BLaER1 treated with 17β-estradiol and CSF1 and Interleukin-3, amounts not matched to agents 10 nM and 100 nM (cell line): ENCODE results near the gene COL5A1.

Experiments
- H3K27ac ChIP-seq, 11 experiments: shearing (Covaris generic); formaldehyde crosslinking; 2 replicates each; pipeline ENCODE4 v1.8.1; 2022
- H3K27me3 ChIP-seq, 11 experiments: shearing (Covaris generic); formaldehyde crosslinking; 2 replicates each; pipeline ENCODE4 v1.8.1; 2022
- H3K36me3 ChIP-seq, 11 experiments: shearing (Covaris generic); formaldehyde crosslinking; 2 replicates each; pipeline ENCODE4 v1.8.1; 2022
- H3K4me1 ChIP-seq, 10 experiments: shearing (Covaris generic); formaldehyde crosslinking; 2 replicates each; pipeline ENCODE4 v1.8.1; 2022
- H3K4me2 ChIP-seq, 11 experiments: shearing (Covaris generic); formaldehyde crosslinking; 2 replicates each; pipeline ENCODE4 v1.8.1; 2022
- H3K4me3 ChIP-seq, 10 experiments: shearing (Covaris generic); formaldehyde crosslinking; 2 replicates each; pipeline ENCODE4 v1.8.1; 2022
- H3K9ac ChIP-seq, 11 experiments: shearing (Covaris generic); formaldehyde crosslinking; 2 replicates each; pipeline ENCODE4 v1.8.1; 2022
- H3K9me3 ChIP-seq, 11 experiments: shearing (Covaris generic); formaldehyde crosslinking; replicated peaks in 1 of 11; 2 replicates each; pipeline ENCODE4 v1.8.1; 2022
- H4K20me1 ChIP-seq, 11 experiments: shearing (Covaris generic); formaldehyde crosslinking; 2 replicates each; pipeline ENCODE4 v1.8.1; 2022
- Cebpa-rat ChIP-seq, 11 experiments: shearing (Covaris generic); IDR thresholded peaks; 2 replicates each; pipeline ENCODE4 v1.8.1; 2022

The COL5A1 gene

GRCh38 chr9:134807716-134808446 lies 166.3 kb downstream of the COL5A1 start:
- H3K4me3 ChIP-seq: no peak overlapping the region
- H3K4me1 ChIP-seq: peaks cover 0 to 10% (median 0%) of the 10 kb centered on the region in 10 experiments; a peak in 2 of 20 replicates
- peaks cover 0 to 15% (median 0%) of the 10 kb centered on the region in 11 experiments; a peak in 9 of 22 replicates for H4K20me1 ChIP-seq
- H3K27me3 ChIP-seq: 0 out of 22 replicates have a peak, but pooled peaks cover 0 to 7% (median 0%) of the 10 kb centered on the region in 11 experiments
- no peak overlapping the region for H3K4me2 ChIP-seq
- no peak for TF ChIP-seq Cebpa-rat (IDR thresholded peaks at IDR 0.05)
- no peak overlapping the region for H3K27ac ChIP-seq
- H3K36me3 ChIP-seq: peaks cover 0 to 81% (median 56%) of the 10 kb centered on the region in 11 experiments; a peak in 9 of 22 replicates
- no peaks in the 10 kb centered on the region for H3K9me3 ChIP-seq
- no peak overlapping the region for H3K9ac ChIP-seq

- H3K27me3 ChIP-seq: 0 out of 22 replicates have a peak, but pooled peaks cover 0 to 7% (median 0%) of the 10 kb centered on the region in 11 experiments
- no peak for TF ChIP-seq Cebpa-rat (IDR thresholded peaks at IDR 0.05)
- peaks cover 0 to 17% (median 0%) of the 10 kb centered on the region in 11 experiments; a peak in 10 of 22 replicates for H4K20me1 ChIP-seq
- H3K9ac ChIP-seq: no peak overlapping the region
- H3K27ac ChIP-seq: no peak overlapping the region
- H3K36me3 ChIP-seq: peaks cover 0 to 82% (median 55%) of the 10 kb centered on the region in 11 experiments; a peak in 10 of 22 replicates
- H3K4me3 ChIP-seq: no peak overlapping the region
- H3K4me2 ChIP-seq: no peak overlapping the region
- H3K4me1 ChIP-seq: peaks cover 0 to 9% (median 0%) of the 10 kb centered on the region in 10 experiments; a peak in 2 of 20 replicates
- no peaks in the 10 kb centered on the region for H3K9me3 ChIP-seq
Measured at GRCh38 chr9:134808447-134808792, 166.8 kb downstream of the COL5A1 start.

GRCh38 chr9:134809292-134809691 lies 167.7 kb downstream of the COL5A1 start:
- Histone ChIP-seq H3K36me3 (peaks cover 0 to 84% (median 63%) of the 10 kb centered on the region in 11 experiments; a peak in 10 of 22 replicates), H3K4me2 (no peak overlapping the region), H3K4me3 (no peak overlapping the region), H3K27ac (no peak overlapping the region), H3K4me1 (peaks cover 0 to 9% (median 0%) of the 10 kb centered on the region in 10 experiments; a peak in 2 of 20 replicates), H3K9me3 (no peaks in the 10 kb centered on the region), H3K9ac (no peak overlapping the region), H3K27me3 (0 out of 22 replicates have a peak, but pooled peaks cover 0 to 7% (median 0%) of the 10 kb centered on the region in 11 experiments), H4K20me1 (peaks cover 0 to 25% (median 0%) of the 10 kb centered on the region in 11 experiments; a peak in 10 of 22 replicates)
- no peak for TF ChIP-seq Cebpa-rat (IDR thresholded peaks at IDR 0.05)

- no peak for TF ChIP-seq Cebpa-rat (IDR thresholded peaks at IDR 0.05)
- peaks cover 0 to 84% (median 69%) of the 10 kb centered on the region in 11 experiments; a peak in 10 of 22 replicates for H3K36me3 ChIP-seq
Measured at GRCh38 chr9:134809826-134810225, 168.2 kb downstream of the COL5A1 start.

GRCh38 chr9:134811079-134811672 lies 169.6 kb downstream of the COL5A1 start:
- TF ChIP-seq Cebpa-rat (IDR thresholded peaks at IDR 0.05): no peak
- no peak overlapping the region for H3K4me2 ChIP-seq
- peaks cover 0 to 20% (median 0%) of the 10 kb centered on the region in 11 experiments; a peak in 11 of 22 replicates for H4K20me1 ChIP-seq
- no peak overlapping the region for H3K9ac ChIP-seq
- H3K36me3 ChIP-seq: peaks cover 0 to 84% (median 76%) of the 10 kb centered on the region in 11 experiments; a peak in 11 of 22 replicates
- H3K9me3 ChIP-seq: no peaks in the 10 kb centered on the region
- no peak overlapping the region for H3K4me3 ChIP-seq
- no peak overlapping the region for H3K27ac ChIP-seq
- peaks cover 0 to 8% (median 0%) of the 10 kb centered on the region in 10 experiments; a peak in 3 of 20 replicates for H3K4me1 ChIP-seq
- H3K27me3 ChIP-seq: peaks cover 0 to 7% (median 0%) of the 10 kb centered on the region in 11 experiments; a peak in 1 of 22 replicates

More at GRCh38 chr9:134809826-134810225, 168.2 kb downstream of the COL5A1 start:
- Histone ChIP-seq H3K4me1 (peaks cover 0 to 5% (median 0%) of the 10 kb centered on the region in 10 experiments; a peak in 2 of 20 replicates), H3K4me3 (no peak overlapping the region), H3K9me3 (no peaks in the 10 kb centered on the region), H3K4me2 (no peak overlapping the region), H3K9ac (no peak overlapping the region), H3K27ac (no peak overlapping the region), H3K27me3 (0 out of 22 replicates have a peak, but pooled peaks cover 0 to 7% (median 0%) of the 10 kb centered on the region in 11 experiments), H4K20me1 (peaks cover 0 to 27% (median 0%) of the 10 kb centered on the region in 11 experiments; a peak in 10 of 22 replicates)

- Histone ChIP-seq H3K27me3 (peaks cover 0 to 7% (median 0%) of the 10 kb centered on the region in 11 experiments; a peak in 1 of 22 replicates), H3K9me3 (no peaks in the 10 kb centered on the region), H3K4me3 (no peak overlapping the region), H3K4me1 (peaks cover 0 to 8% (median 0%) of the 10 kb centered on the region in 10 experiments; a peak in 3 of 20 replicates), H3K27ac (no peak overlapping the region), H4K20me1 (peaks cover 0 to 24% (median 0%) of the 10 kb centered on the region in 11 experiments; a peak in 11 of 22 replicates), H3K36me3 (peaks cover 0 to 88% (median 80%) of the 10 kb centered on the region in 11 experiments; a peak in 11 of 22 replicates), H3K9ac (no peak overlapping the region), H3K4me2 (no peak overlapping the region)
- no peak for TF ChIP-seq Cebpa-rat (IDR thresholded peaks at IDR 0.05)
Measured at GRCh38 chr9:134811673-134812342, 170.2 kb downstream of the COL5A1 start.

- no peak overlapping the region for H3K4me3 ChIP-seq
- H3K36me3 ChIP-seq: peaks cover 0 to 93% (median 85%) of the 10 kb centered on the region in 11 experiments; a peak in 13 of 22 replicates
- H3K4me2 ChIP-seq: no peak overlapping the region
- H4K20me1 ChIP-seq: peaks cover 0 to 29% (median 0%) of the 10 kb centered on the region in 11 experiments; a peak in 11 of 22 replicates
- no peak overlapping the region for H3K9ac ChIP-seq
- H3K9me3 ChIP-seq: no peaks in the 10 kb centered on the region
- no peak overlapping the region for H3K27ac ChIP-seq
- H3K27me3 ChIP-seq: peaks cover 0 to 7% (median 0%) of the 10 kb centered on the region in 11 experiments; a peak in 1 of 22 replicates
- peaks cover 0 to 8% (median 0%) of the 10 kb centered on the region in 10 experiments; a peak in 3 of 20 replicates for H3K4me1 ChIP-seq
- TF ChIP-seq Cebpa-rat (IDR thresholded peaks at IDR 0.05): no peak
Measured at GRCh38 chr9:134812343-134812673, 170.7 kb downstream of the COL5A1 start.

- Histone ChIP-seq H3K9ac (no peak overlapping the region), H3K4me1 (peaks cover 0 to 10% (median 0%) of the 10 kb centered on the region in 10 experiments; a peak in 5 of 20 replicates), H3K9me3 (no peaks in the 10 kb centered on the region), H3K36me3 (peaks cover 0 to 100% (median 90%) of the 10 kb centered on the region in 11 experiments; a peak in 13 of 22 replicates), H3K27me3 (no peaks in the 10 kb centered on the region; a peak in 1 of 22 replicates), H3K4me2 (no peak overlapping the region), H3K27ac (no peak overlapping the region), H4K20me1 (peaks cover 0 to 36% (median 4%) of the 10 kb centered on the region in 11 experiments; a peak in 13 of 22 replicates), H3K4me3 (no peak overlapping the region)
- no peak for TF ChIP-seq Cebpa-rat (IDR thresholded peaks at IDR 0.05)
Measured at GRCh38 chr9:134813841-134814240, 172.2 kb downstream of the COL5A1 start.
